DOHH2 (cell line): ENCODE results near the gene STIL.

ENCODE experiments used
- CTCF ChIP-seq: fragments of 200-600 bp; sonication (generic); IDR thresholded peaks from one replicate; pipeline ENCODE4 v1.5.1; 2014; ENCODE audit warnings: antibody characterized with exemption, mild to moderate bottlenecking, low read depth, low read length; ENCODE audit not compliant: poor library complexity, severe bottlenecking
- EZH2phosphoT487 ChIP-seq: fragments of 200-600 bp; sonication (generic); IDR thresholded peaks from 2 replicates; pipeline ENCODE4 v1.6.1; 2017; ENCODE audit warnings: borderline replicate concordance, mild to moderate bottlenecking, antibody characterized with exemption, low read length, moderate library complexity, mixed read lengths

DNA sequence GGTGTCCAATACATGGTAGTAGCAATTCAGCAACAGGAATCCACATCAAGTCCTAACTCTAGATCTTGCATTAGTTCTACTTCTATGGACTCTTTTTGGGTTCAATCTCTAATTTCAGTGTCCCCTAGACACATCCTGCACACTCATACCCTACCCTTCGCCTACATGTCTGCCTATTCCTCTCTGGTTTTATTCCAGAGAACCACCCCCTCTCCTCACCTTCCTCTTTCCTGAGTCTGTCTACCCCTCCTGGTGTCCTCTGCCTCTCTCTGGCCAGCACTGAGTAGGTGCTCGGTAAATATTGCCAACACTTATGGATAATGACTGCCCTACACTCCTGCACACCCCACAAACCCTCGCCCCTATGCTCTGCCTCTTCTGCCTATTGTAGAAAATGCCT, 91.5 kb downstream of the STIL start:
- TF ChIP-seq CTCF (no peak), EZH2phosphoT487 (no peak)
